Common myeloid progenitor, CD34-positive (primary cell): Measurements from ENCODE around the gene ADIPOR2.
"Not testable (repeated sequence)": the region's sequence is repeated elsewhere in the genome, so short reads cannot be mapped to it uniquely, and the experiment has no call there.

Experiments used
- CTCF ChIA-PET: fragments of 350-600 bp; sonication (Branson Sonifier 250); formaldehyde crosslinking; loops from one replicate; lab custom pipeline; 2021; ENCODE audit warnings: antibody characterized with exemption; lab: Charles Lee
- POLR2A ChIA-PET: fragments of 350-600 bp; sonication (Branson Sonifier 250); formaldehyde crosslinking; loops from one replicate; lab custom pipeline; 2021; ENCODE audit warnings: antibody characterized with exemption; lab: Charles Lee
- DNase-seq, 3 donors: peaks; one replicate each; pipeline versions ENCODE4 v3.0.0 to v3.0.0-alpha.2; 2013
- H3K27ac ChIP-seq, 2 experiments: 1 replicate in 1 of 2; 2 replicates in 1 of 2; pipeline ENCODE4 v1.7.0; 2013; ENCODE audit warnings: inconsistent platforms in 2 of 2, low read length in 2 of 2, mild to moderate bottlenecking in 2 of 2, low read depth in 1 of 2, moderate library complexity in 1 of 2; ENCODE audit not compliant: severe bottlenecking in 2 of 2, insufficient read depth in 1 of 2, poor library complexity in 1 of 2
- H3K27me3 ChIP-seq, 5 experiments: replicated peaks in 2 of 5; 1 replicate in 3 of 5; 2 replicates in 2 of 5; pipeline versions ENCODE4 v1.6.1 to v1.7.0; 2013; ENCODE audit warnings: low read length in 4 of 5, mild to moderate bottlenecking in 2 of 5, moderate library complexity in 2 of 5, inconsistent platforms in 1 of 5; ENCODE audit not compliant: insufficient read depth in 5 of 5, control insufficient read depth in 4 of 5
- H3K36me3 ChIP-seq, 4 experiments: 1 replicate in 2 of 4; 2 replicates in 2 of 4; pipeline versions ENCODE4 v1.6.1 to v1.7.0; 2013; ENCODE audit warnings: low read length in 3 of 4, control low read depth in 1 of 4, mild to moderate bottlenecking in 1 of 4; ENCODE audit not compliant: control insufficient read depth in 4 of 4, insufficient read depth in 4 of 4
- H3K4me1 ChIP-seq, 4 experiments: 1 replicate in 3 of 4; 2 replicates in 1 of 4; pipeline versions ENCODE4 v1.6.1 to v1.7.1; 2013; ENCODE audit warnings: low read length in 3 of 4, mild to moderate bottlenecking in 3 of 4, control low read depth in 1 of 4, inconsistent platforms in 1 of 4, moderate library complexity in 1 of 4; ENCODE audit not compliant: control insufficient read depth in 4 of 4, insufficient read depth in 4 of 4; ENCODE audit errors: control extremely low read depth in 1 of 4
- H3K4me3 ChIP-seq, 7 experiments: 1 replicate in 4 of 7; 2 replicates in 3 of 7; pipeline versions ENCODE4 v1.5.1 to v1.7.0; 2013; ENCODE audit warnings: mild to moderate bottlenecking in 7 of 7, low read length in 6 of 7, moderate library complexity in 6 of 7, inconsistent platforms in 2 of 7, low read depth in 2 of 7, control low read depth in 1 of 7; ENCODE audit not compliant: insufficient read depth in 4 of 7, control insufficient read depth in 1 of 7; ENCODE audit errors: extremely low read depth in 1 of 7
- H3K9me3 ChIP-seq, 5 experiments: 1 replicate in 4 of 5; 2 replicates in 1 of 5; pipeline versions ENCODE4 v1.6.1 to v1.7.1; 2013; ENCODE audit warnings: low read length in 4 of 5, mild to moderate bottlenecking in 2 of 5, inconsistent platforms in 1 of 5, low read depth in 1 of 5, moderate library complexity in 1 of 5; ENCODE audit not compliant: control insufficient read depth in 4 of 5, insufficient read depth in 2 of 5; ENCODE audit errors: control extremely low read depth in 1 of 5
- WGBS: methylation state at CpG from one replicate; pipeline ENCODE4 v1.1.5; 2013; ENCODE audit not compliant: insufficient coverage; 5-methylcytosine and 5-hydroxymethylcytosine counted together

ADIPOR2 gene

DNA sequence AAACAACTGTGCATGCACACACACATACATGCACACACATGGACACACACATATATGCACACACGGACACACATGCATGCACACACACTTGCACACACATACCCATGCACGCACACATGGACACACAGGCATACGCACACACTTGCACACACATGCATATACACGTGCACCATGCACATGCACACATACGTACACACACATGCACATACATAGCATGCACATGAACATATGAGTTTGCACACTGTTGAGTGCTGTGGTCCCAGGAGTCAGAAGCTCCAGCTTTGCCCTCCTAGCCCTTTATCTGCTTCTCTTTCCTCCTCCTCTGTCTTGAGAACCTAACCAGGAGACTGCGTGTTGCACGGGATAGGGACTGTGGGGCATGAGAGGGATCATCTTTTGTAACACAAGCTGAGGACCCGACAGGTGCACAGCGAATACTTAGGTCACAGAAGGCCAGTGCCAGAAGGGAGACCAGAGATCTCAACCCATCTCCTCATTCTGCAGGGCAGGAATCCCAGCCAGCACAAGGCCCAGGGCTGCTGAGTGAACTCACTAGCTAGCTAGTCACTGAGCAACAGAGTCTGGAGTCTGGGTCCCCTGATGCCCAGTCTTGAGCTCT, 126.0 kb downstream of the ADIPOR2 start:
- Histone ChIP-seq H3K4me1 (peaks cover 0 to 24% (median 10%) of the 10 kb centered on the region in 4 experiments), H3K9me3 (no peaks in the 10 kb centered on the region), H3K27me3 (peaks cover 0 to 33% (median 20%) of the 10 kb centered on the region in 5 experiments), H3K36me3 (no peaks in the 10 kb centered on the region), H3K4me3 (no peak overlapping the region), H3K27ac (no peak overlapping the region)
- WGBS, result 95% methylated on average over 6 of the region's 9 CpGs
- DNase-seq, result no peak
- POLR2A ChIA-PET, result no interaction called here
- CTCF ChIA-PET, result interaction anchor here (0.7 kb wide), 1 partner anchor 16 kb away, joined by 3 read pairs; no protein-coding TSS in a partner anchor

DNA sequence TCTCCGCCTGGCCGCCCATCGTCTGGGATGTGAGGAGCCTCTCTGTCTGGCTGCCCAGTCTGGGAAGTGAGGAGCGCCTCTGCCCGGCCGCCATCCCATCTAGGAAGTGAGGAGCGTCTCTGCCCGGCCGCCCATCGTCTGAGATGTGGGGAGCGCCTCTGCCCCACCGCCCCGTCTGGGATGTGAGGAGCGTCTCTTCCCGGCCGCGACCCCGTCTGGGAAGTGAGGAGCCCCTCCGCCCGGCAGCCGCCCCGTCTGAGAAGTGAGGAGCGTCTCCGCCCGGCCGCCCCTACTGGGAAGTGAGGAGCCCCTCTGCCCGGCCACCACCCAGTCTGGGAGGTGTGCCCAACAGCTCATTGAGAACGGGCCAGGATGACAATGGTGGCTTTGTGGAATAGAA, 127.1 kb downstream of the ADIPOR2 start:
- H3K36me3 ChIP-seq, H3K9me3 ChIP-seq, DNase-seq, H3K4me3 ChIP-seq, H3K27ac ChIP-seq, POLR2A ChIA-PET, CTCF ChIA-PET: not testable (repeated sequence)
- H3K27me3 ChIP-seq, result peaks cover 0 to 42% (median 24%) of the 10 kb centered on the region in 5 experiments
- peaks cover 0 to 13% (median 5%) of the 10 kb centered on the region in 4 experiments for H3K4me1 ChIP-seq
- 95% methylated on average over 9 of the region's 28 CpGs for WGBS

DNA sequence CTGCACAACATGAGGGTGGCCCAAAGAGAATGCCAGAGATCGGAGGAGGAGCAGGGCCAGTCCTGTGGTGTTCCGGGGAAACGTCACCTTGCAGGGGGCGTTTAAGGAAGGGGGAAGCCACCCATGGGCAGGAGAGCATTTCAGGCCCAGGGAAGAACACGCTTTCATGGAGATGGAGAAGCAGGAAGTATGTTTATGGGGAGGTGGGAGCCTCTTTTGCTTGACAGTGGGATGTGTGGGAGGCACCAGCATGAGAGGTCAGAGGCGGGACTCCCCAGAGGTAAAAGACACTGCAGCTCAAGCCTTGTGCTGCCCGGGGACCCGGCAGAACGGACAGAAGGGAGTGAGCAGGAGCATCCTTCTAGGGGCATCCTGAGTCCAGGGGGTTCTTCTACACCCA, 128.2 kb downstream of the ADIPOR2 start:
- H3K4me3 ChIP-seq, result no peak overlapping the region
- ChIA-PET CTCF (no interaction called here), POLR2A (interaction anchor here (0.6 kb wide), 1 partner anchor 571 kb away, joined by 4 read pairs; no protein-coding TSS in a partner anchor)
- DNase-seq, result no peak
- H3K27me3 ChIP-seq, result peaks cover 0 to 45% (median 24%) of the 10 kb centered on the region in 5 experiments
- H3K36me3 ChIP-seq, result no peaks in the 10 kb centered on the region
- H3K9me3 ChIP-seq, result no peaks in the 10 kb centered on the region
- WGBS, result 89% methylated on average over 6 of the region's 9 CpGs
- peaks cover 0 to 5% (median 5%) of the 10 kb centered on the region in 4 experiments for H3K4me1 ChIP-seq
- no peak overlapping the region for H3K27ac ChIP-seq

DNA sequence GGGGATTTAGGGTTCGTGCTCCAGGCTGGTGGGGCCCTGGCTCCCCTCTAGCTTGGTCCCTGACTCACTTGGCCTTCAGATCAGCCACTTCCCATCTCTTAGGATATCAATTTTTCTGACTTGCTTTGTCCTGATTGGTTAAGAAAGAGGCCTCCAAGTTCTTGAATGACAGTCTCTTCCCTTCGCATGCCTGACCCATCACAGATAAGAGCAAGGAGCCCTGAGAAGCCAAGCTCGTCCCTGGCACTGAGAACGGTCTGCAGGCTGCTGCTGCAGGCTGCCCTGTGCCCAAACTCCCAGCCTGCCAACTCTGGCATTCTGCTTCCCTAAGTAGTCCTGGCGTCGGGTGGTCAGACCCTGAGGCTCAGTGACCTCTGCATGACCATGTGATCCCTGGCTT, 128.7 kb downstream of the ADIPOR2 start:
- Histone ChIP-seq H3K4me1 (peaks cover 0 to 5% (median 3%) of the 10 kb centered on the region in 4 experiments), H3K27ac (no peak overlapping the region), H3K36me3 (no peaks in the 10 kb centered on the region), H3K27me3 (peaks cover 0 to 42% (median 24%) of the 10 kb centered on the region in 5 experiments), H3K4me3 (no peak overlapping the region), H3K9me3 (no peaks in the 10 kb centered on the region)
- CTCF ChIA-PET, result no interaction called here
- no peak for DNase-seq
- WGBS, result 73% methylated on average over 5 of the region's 6 CpGs
- POLR2A ChIA-PET, result no interaction called here

DNA sequence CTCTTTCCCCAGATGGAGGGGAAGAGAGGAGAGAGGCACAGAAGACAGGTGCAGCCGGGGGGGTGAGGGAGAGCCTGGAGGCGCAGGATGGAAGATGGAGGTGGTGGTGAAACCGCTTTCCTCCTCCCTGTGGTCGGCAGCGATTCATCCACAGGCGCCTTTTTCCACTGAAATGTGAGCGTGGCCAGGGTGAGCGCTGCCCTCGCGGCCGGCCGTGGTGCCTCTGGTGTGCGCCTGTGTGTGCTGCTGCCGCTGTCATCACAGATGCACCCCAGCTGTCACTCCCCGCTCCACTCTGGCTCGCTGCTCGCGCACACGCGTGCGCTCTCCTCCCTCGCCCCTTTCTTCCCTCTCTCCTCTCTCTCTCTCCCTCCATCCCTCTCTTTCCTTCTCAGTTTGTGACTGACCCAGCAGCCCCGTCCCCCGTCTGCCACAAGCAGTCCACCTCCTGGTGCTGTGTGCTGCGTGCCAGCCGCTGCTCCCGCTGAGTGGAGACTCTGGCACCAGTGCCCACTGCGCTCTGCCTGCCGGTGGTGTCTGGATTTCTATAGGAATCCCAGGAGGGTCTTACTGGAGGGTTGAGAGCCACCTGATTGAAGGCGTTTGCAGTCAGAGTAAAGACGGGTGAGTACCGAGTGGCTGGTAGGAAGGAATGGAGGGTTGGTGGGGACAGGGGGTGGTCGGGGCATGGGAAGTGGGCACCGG, 129.5 kb downstream of the ADIPOR2 start, which contains the start of gene LRTM2:
Gene LRTM2 (plus strand): TSS at position 375 of the 705 bp plus-strand sequence. CDS start 7,584 bp downstream, outside the sequence.
- ChIA-PET POLR2A (no interaction called here), CTCF (interaction anchor here (1.0 kb wide), 1 partner anchor 11 kb away, joined by 3 read pairs; no protein-coding TSS in a partner anchor)
- Histone ChIP-seq H3K27ac (no peak within 1 kb of the TSS), H3K27me3 (peaks cover 0 to 42% (median 24%) of the 10 kb centered on the region in 5 experiments), H3K4me1 (peaks cover 0 to 5% (median 2%) of the 10 kb centered on the region in 4 experiments), H3K36me3 (no peaks in the 10 kb centered on the region), H3K9me3 (no peaks in the 10 kb centered on the region), H3K4me3 (no peak within 1 kb of the TSS)
- no peak for DNase-seq
- 13% methylated on average over 28 of the region's 34 CpGs for WGBS

DNA sequence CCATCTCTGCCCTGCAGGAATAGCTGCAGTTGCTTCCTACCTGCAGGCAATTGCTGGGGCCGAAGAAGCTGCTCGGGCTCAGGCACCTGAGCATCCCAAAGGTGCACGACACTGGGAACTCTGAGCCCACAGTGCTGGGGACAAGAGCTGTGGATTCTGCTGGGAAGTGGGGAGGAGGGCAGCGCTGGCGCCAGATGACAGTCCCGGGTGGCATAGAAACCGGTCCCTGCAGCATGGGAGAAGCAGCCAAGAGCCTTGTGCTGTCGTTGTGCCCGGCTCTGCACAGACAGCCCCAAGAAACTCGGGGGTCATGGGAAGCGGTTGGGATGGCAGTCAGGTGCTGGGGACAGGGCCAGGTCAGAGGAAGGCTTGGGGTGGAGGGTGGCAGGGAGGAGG, 130.0 kb downstream of the ADIPOR2 start:
- Histone ChIP-seq H3K4me1 (peaks cover 0 to 5% (median 2%) of the 10 kb centered on the region in 4 experiments), H3K4me3 (no peak overlapping the region), H3K9me3 (no peaks in the 10 kb centered on the region), H3K27me3 (peaks cover 0 to 42% (median 24%) of the 10 kb centered on the region in 5 experiments), H3K27ac (no peak overlapping the region), H3K36me3 (no peaks in the 10 kb centered on the region)
- CTCF ChIA-PET, result interaction anchor here (1.0 kb wide), 1 partner anchor 10 kb away, joined by 3 read pairs; no protein-coding TSS in a partner anchor
- DNase-seq, result no peak
- WGBS, result 67% methylated on average over 11 of the region's 11 CpGs
- POLR2A ChIA-PET, result no interaction called here

DNA sequence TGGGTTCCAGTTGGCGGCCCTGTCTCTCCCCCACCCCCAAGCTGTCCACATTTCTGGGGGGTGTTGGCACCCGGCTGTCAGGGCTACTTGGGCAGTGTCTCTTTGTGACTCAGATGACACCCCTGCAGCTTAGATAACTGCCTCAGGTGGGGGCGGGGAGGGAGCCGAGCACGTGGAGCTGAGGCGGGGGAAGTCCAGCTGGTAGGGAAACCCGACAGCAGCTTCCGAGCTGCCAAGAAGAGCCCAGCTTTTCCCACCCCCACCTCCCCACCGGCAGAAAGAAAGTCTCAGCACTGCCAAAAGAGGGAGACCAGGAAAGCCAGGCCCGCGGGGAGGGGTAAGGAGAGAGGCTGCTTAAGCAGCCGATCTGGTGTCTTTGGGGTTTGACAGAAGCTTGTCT, 130.9 kb downstream of the ADIPOR2 start:
- 44% methylated on average over 3 of the region's 12 CpGs for WGBS
- peaks cover 0 to 42% (median 24%) of the 10 kb centered on the region in 5 experiments for H3K27me3 ChIP-seq
- no peak overlapping the region for H3K4me3 ChIP-seq
- no peaks in the 10 kb centered on the region for H3K9me3 ChIP-seq
- CTCF ChIA-PET, result no interaction called here
- H3K4me1 ChIP-seq, result peaks cover 0 to 5% (median 2%) of the 10 kb centered on the region in 4 experiments
- POLR2A ChIA-PET, result no interaction called here
- H3K36me3 ChIP-seq, result no peaks in the 10 kb centered on the region
- no peak overlapping the region for H3K27ac ChIP-seq
- DNase-seq, result no peak
